ENCODE results near the gene SEC22B. TPM values are rescaled to one million over a fixed set of nuclear protein-coding genes. Genes with fewer than 3 reads are reported as not detected.
A peak's percentile ranks its signal among the peaks of the same experiment; 100 is the strongest.
"Not testable (repeated sequence)": the region's sequence is repeated elsewhere in the genome, so short reads cannot be mapped to it uniquely, and the experiment has no call there.

Gene SEC22B
- polyA plus RNA-seq, 2 donors = 9.8 to 10.0 TPM

GRCh38 chr1:120179811-120180690, 3.7 kb upstream of the SEC22B start:
- H3K36me3 ChIP-seq (ENCODE audit: control insufficient read depth in 2 of 2, insufficient read depth in 2 of 2, low read length in 1 of 2); H3K4me1 ChIP-seq (ENCODE audit: control insufficient read depth in 2 of 2, insufficient read depth in 2 of 2, low read length in 1 of 2); H3K27me3 ChIP-seq (ENCODE audit: control insufficient read depth in 1 of 2, insufficient read depth in 2 of 2, low read length in 2 of 2); H3K4me3 ChIP-seq (ENCODE audit: low read depth in 1 of 2, low read length in 2 of 2); H3K9me3 ChIP-seq (ENCODE audit: control insufficient read depth in 2 of 2, insufficient read depth in 1 of 2, low read depth in 1 of 2, low read length in 1 of 2): not testable (repeated sequence)
- WGBS, 2 donors = 11% methylated on average over 13 to 19 of the region's 29 CpGs
- H3K27ac ChIP-seq (ENCODE audit: low read depth in 2 of 2, low read length in 1 of 2) = peak overlapping the region; percentile 14 to 22

- WGBS, 2 donors = 26 to 30% methylated on average over 6 of the region's 6 CpGs
- Histone ChIP-seq H3K9me3 (ENCODE audit: control insufficient read depth in 2 of 2, insufficient read depth in 1 of 2, low read depth in 1 of 2, low read length in 1 of 2) (no peaks in the 10 kb centered on the region), H3K27me3 (ENCODE audit: control insufficient read depth in 1 of 2, insufficient read depth in 2 of 2, low read length in 2 of 2) (no peaks in the 10 kb centered on the region), H3K4me1 (ENCODE audit: control insufficient read depth in 2 of 2, insufficient read depth in 2 of 2, low read length in 1 of 2) (no peaks in the 10 kb centered on the region), H3K4me3 (ENCODE audit: low read depth in 1 of 2, low read length in 2 of 2) (no peak overlapping the region), H3K36me3 (ENCODE audit: control insufficient read depth in 2 of 2, insufficient read depth in 2 of 2, low read length in 1 of 2) (no peaks in the 10 kb centered on the region), H3K27ac (ENCODE audit: low read depth in 2 of 2, low read length in 1 of 2) (peak overlapping the region in 1 of 2 donors; percentile 39)
These were observed 2.8 kb upstream of the SEC22B start for GRCh38 chr1:120178799-120179756.

GRCh38 chr1:120178058-120178457, 1.7 kb upstream of the SEC22B start:
- not testable (repeated sequence) for H3K27ac ChIP-seq (ENCODE audit: low read depth in 2 of 2, low read length in 1 of 2); H3K4me3 ChIP-seq (ENCODE audit: low read depth in 1 of 2, low read length in 2 of 2); H3K4me1 ChIP-seq (ENCODE audit: control insufficient read depth in 2 of 2, insufficient read depth in 2 of 2, low read length in 1 of 2); H3K27me3 ChIP-seq (ENCODE audit: control insufficient read depth in 1 of 2, insufficient read depth in 2 of 2, low read length in 2 of 2); H3K9me3 ChIP-seq (ENCODE audit: control insufficient read depth in 2 of 2, insufficient read depth in 1 of 2, low read depth in 1 of 2, low read length in 1 of 2); H3K36me3 ChIP-seq (ENCODE audit: control insufficient read depth in 2 of 2, insufficient read depth in 2 of 2, low read length in 1 of 2)
- 92 to 98% methylated on average over 2 of the region's 2 CpGs for WGBS, 2 donors

- Histone ChIP-seq H3K4me3 (ENCODE audit: low read depth in 1 of 2, low read length in 2 of 2) (peak overlapping the region; percentile 76 to 86), H3K27ac (ENCODE audit: low read depth in 2 of 2, low read length in 1 of 2) (peak overlapping the region in 1 of 2 donors; percentile 78)
- WGBS, 2 donors = 3 to 5% methylated on average over 7 of the region's 7 CpGs
- H3K9me3 ChIP-seq (ENCODE audit: control insufficient read depth in 2 of 2, insufficient read depth in 1 of 2, low read depth in 1 of 2, low read length in 1 of 2); H3K36me3 ChIP-seq (ENCODE audit: control insufficient read depth in 2 of 2, insufficient read depth in 2 of 2, low read length in 1 of 2); H3K27me3 ChIP-seq (ENCODE audit: control insufficient read depth in 1 of 2, insufficient read depth in 2 of 2, low read length in 2 of 2); H3K4me1 ChIP-seq (ENCODE audit: control insufficient read depth in 2 of 2, insufficient read depth in 2 of 2, low read length in 1 of 2): not testable (repeated sequence)
These were observed 632 bp downstream of the SEC22B start for GRCh38 chr1:120175688-120176087.

GRCh38 chr1:120164761-120165160, 11.6 kb downstream of the SEC22B start:
- not testable (repeated sequence) for H3K27me3 ChIP-seq (ENCODE audit: control insufficient read depth in 1 of 2, insufficient read depth in 2 of 2, low read length in 2 of 2); H3K4me3 ChIP-seq (ENCODE audit: low read depth in 1 of 2, low read length in 2 of 2); H3K36me3 ChIP-seq (ENCODE audit: control insufficient read depth in 2 of 2, insufficient read depth in 2 of 2, low read length in 1 of 2); H3K4me1 ChIP-seq (ENCODE audit: control insufficient read depth in 2 of 2, insufficient read depth in 2 of 2, low read length in 1 of 2); H3K27ac ChIP-seq (ENCODE audit: low read depth in 2 of 2, low read length in 1 of 2); H3K9me3 ChIP-seq (ENCODE audit: control insufficient read depth in 2 of 2, insufficient read depth in 1 of 2, low read depth in 1 of 2, low read length in 1 of 2)
- WGBS, 2 donors = 100% methylated on average over 1 of the region's 1 CpG

GRCh38 chr1:120162015-120162414, 14.3 kb downstream of the SEC22B start:
- not testable (repeated sequence) for H3K9me3 ChIP-seq (ENCODE audit: control insufficient read depth in 2 of 2, insufficient read depth in 1 of 2, low read depth in 1 of 2, low read length in 1 of 2); H3K27ac ChIP-seq (ENCODE audit: low read depth in 2 of 2, low read length in 1 of 2); H3K4me1 ChIP-seq (ENCODE audit: control insufficient read depth in 2 of 2, insufficient read depth in 2 of 2, low read length in 1 of 2); H3K4me3 ChIP-seq (ENCODE audit: low read depth in 1 of 2, low read length in 2 of 2); H3K36me3 ChIP-seq (ENCODE audit: control insufficient read depth in 2 of 2, insufficient read depth in 2 of 2, low read length in 1 of 2); H3K27me3 ChIP-seq (ENCODE audit: control insufficient read depth in 1 of 2, insufficient read depth in 2 of 2, low read length in 2 of 2)
- no CpG with 5 or more reads among the region's 2 CpGs for WGBS, 2 donors

GRCh38 chr1:120158495-120158894, 17.8 kb downstream of the SEC22B start:
- not testable (repeated sequence) for H3K4me1 ChIP-seq (ENCODE audit: control insufficient read depth in 2 of 2, insufficient read depth in 2 of 2, low read length in 1 of 2); H3K4me3 ChIP-seq (ENCODE audit: low read depth in 1 of 2, low read length in 2 of 2); H3K9me3 ChIP-seq (ENCODE audit: control insufficient read depth in 2 of 2, insufficient read depth in 1 of 2, low read depth in 1 of 2, low read length in 1 of 2); H3K27me3 ChIP-seq (ENCODE audit: control insufficient read depth in 1 of 2, insufficient read depth in 2 of 2, low read length in 2 of 2); H3K36me3 ChIP-seq (ENCODE audit: control insufficient read depth in 2 of 2, insufficient read depth in 2 of 2, low read length in 1 of 2); H3K27ac ChIP-seq (ENCODE audit: low read depth in 2 of 2, low read length in 1 of 2)
- no CpG with 5 or more reads among the region's 1 CpG for WGBS, 2 donors

- not testable (repeated sequence) for H3K4me1 ChIP-seq (ENCODE audit: control insufficient read depth in 2 of 2, insufficient read depth in 2 of 2, low read length in 1 of 2); H3K9me3 ChIP-seq (ENCODE audit: control insufficient read depth in 2 of 2, insufficient read depth in 1 of 2, low read depth in 1 of 2, low read length in 1 of 2); H3K36me3 ChIP-seq (ENCODE audit: control insufficient read depth in 2 of 2, insufficient read depth in 2 of 2, low read length in 1 of 2); H3K27ac ChIP-seq (ENCODE audit: low read depth in 2 of 2, low read length in 1 of 2); H3K4me3 ChIP-seq (ENCODE audit: low read depth in 1 of 2, low read length in 2 of 2); H3K27me3 ChIP-seq (ENCODE audit: control insufficient read depth in 1 of 2, insufficient read depth in 2 of 2, low read length in 2 of 2)
- WGBS, 2 donors = 50 to 67% methylated on average over 1 of the region's 4 CpGs
These were observed 18.2 kb downstream of the SEC22B start for GRCh38 chr1:120158086-120158485.

- H3K36me3 ChIP-seq (ENCODE audit: control insufficient read depth in 2 of 2, insufficient read depth in 2 of 2, low read length in 1 of 2); H3K27ac ChIP-seq (ENCODE audit: low read depth in 2 of 2, low read length in 1 of 2); H3K4me3 ChIP-seq (ENCODE audit: low read depth in 1 of 2, low read length in 2 of 2); H3K9me3 ChIP-seq (ENCODE audit: control insufficient read depth in 2 of 2, insufficient read depth in 1 of 2, low read depth in 1 of 2, low read length in 1 of 2); H3K27me3 ChIP-seq (ENCODE audit: control insufficient read depth in 1 of 2, insufficient read depth in 2 of 2, low read length in 2 of 2); H3K4me1 ChIP-seq (ENCODE audit: control insufficient read depth in 2 of 2, insufficient read depth in 2 of 2, low read length in 1 of 2): not testable (repeated sequence)
- WGBS, 2 donors = 95 to 100% methylated on average over 1 to 2 of the region's 3 CpGs
These were observed 26.0 kb downstream of the SEC22B start for GRCh38 chr1:120150138-120150822.

Measured in esophagus (tissue), 2 donors.